Amniotic epithelial cell (primary cell): ENCODE data around the gene SKI.

Source experiments
- DNase-seq: peaks from one replicate; pipeline ENCODE4 v3.0.0-alpha.2; 2010; ENCODE audit warnings: low read depth

Gene SKI

GRCh38 chr1:2306151-2306978, 78.2 kb downstream of the SKI start:
- peak; percentile 28 for DNase-seq

GRCh38 chr1:2307064-2307605, 79.0 kb downstream of the SKI start:
- no peak for DNase-seq

GRCh38 chr1:2307972-2308371, 79.9 kb downstream of the SKI start:
- DNase-seq, result no peak

GRCh38 chr1:2308844-2309243, 80.7 kb downstream of the SKI start:
- no peak for DNase-seq

GRCh38 chr1:2310332-2311183, 82.4 kb downstream of the SKI start:
- DNase-seq, result no peak

DNA sequence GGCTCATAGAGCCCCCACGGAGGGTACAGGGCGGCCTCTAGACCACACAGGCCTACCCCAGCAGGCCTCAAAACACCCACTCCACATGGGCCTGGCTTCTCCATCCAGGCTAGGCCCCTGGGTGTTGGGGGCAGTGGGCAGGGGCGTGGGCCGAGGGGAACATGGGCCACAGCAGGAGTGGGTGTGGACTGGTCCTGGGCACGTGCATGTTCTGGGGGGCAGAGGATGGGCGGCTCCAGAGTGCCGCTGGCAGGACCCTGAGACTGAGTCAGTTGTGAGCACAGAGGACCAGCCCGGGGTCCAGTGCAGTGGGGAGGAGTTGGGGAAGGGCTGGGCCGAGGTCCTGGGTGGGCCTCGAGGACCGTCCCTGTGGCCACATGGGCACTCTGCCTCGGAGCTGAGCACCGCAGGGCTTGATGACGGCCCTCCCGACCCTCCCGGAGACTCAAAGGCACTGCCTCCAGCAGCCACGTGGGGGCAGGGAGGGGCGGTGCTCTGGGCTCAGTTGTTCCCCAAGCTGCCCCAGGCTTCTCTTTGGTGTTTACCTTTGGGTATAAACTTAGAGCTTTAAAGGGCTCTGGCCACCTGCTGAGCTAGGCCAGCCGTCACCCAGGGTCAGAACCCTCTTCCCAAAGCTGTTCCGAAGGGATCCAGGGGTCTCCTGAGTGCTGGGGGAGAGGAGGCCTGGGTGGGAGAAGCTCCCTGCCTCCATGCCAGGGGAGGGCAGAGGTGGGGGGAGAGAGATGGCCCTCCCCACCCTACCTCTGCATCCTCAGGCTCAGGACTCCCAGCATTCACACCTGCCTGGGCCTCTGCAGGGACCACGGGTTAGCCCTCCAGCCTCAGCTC, 83.3 kb downstream of the SKI start:
- DNase-seq, result peak; percentile 54

DNA sequence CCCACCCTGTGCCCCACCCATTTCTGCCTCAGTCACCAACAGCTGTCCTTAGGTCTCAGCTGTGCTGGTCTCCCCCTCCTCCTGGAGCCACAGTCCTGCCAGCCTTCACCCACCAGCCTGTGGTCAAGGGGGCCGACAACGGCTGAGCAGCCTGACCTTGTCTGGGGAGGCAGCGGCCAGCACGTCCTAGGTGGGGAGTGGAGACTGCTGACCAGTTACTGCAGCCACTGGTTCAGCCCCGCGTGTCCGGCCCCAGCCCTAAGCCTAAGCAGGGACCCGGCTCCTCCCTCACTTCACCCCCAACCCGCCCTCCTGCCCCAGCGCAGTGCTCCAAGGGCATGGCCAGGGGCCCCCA, 84.0 kb downstream of the SKI start:
- DNase-seq, result no peak

DNA sequence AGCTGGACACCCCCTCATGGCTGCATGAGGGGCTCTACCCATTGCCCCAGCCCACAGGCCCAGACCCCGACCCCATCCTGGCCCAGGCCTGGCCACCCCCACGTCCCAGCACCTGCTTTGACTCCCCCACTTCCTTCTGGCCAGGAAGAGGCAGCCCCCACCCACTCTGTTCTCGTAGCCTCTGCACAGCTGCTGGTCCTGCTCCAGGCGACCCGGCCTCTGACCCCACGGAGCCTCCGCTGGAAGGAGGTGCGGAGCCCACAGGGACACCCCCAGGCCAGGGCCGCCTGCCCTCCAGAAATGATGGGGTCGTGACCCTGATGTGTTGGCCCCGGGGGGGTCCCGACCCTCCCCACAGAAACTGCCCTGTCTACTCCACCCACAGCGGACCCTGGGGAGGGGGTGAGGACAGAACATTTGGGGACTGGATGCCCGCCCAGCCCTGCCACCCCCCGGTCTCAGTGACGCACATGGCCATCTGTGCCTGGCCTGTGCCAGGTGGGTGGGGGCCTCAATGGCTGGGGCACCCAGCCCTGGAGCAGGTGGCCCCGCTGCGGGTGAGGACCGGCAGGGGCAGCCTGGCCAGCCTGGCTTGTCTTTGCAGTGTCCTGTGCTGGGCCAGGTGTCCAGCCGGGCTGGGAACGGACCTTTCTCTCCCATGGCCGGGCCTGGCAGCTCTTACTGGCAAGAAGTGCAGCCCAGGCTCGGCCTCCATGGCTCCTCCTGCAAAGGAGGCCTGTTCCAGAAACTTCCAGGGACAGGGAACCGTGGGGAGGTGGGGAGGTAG, 84.6 kb downstream of the SKI start:
- no peak for DNase-seq

DNA sequence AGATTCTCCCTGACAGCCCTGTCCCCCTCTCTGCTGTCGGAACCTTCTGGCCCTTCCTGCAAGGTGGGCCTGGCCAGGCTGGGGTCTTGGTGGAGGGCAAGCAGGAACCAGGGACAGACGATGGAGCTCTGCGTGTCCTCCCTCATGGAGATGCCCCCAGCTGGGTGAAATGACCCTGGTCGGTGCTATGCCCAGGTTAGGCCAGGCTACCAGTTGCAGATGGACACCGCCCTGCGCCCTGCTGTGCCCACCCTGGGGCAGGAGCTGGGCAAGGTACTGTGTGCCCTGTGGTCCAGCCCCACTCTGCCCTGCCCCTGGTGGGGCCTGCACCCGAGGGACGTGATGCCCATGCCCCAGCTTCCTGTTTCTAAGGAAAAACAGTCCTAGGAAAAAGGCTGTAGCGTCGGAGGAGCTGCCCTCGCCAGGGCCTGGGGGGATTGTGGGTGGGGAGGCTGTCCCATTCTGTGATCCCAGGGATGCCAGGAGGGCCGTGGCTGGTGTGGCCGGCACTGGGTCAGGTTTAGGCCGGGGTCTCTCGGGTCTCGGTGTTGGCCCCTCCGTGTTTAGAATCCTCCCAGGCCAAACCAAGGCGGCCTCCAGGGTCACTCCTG, 85.6 kb downstream of the SKI start:
- DNase-seq, result no peak

DNA sequence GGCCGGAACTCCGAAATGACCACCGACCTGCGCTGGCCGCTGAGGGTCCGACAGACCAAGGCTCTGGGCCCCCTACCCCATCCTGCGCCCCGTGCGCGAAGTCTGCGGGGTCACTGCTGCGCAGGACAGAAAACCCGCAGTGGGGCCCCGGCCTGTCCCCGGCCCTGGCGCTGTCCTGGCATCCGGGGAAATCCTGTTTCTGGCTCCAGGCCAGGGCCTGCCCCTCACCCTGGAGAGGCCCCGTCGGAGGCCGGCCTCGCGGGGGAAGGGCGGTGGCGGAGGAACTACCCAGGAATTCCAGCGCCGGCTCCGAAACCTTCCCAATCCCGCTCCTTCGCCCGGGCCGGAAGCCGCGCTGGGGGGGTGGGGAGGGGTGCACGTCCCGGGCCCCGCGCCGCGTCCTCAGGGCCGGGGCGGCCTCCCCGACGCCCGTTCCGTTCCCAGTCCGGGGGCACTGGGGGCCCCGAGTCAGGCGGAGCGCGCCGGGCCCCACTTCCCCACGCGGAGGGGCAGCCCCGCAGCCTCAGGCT, 86.2 kb downstream of the SKI start:
- DNase-seq, result peak; percentile 66

DNA sequence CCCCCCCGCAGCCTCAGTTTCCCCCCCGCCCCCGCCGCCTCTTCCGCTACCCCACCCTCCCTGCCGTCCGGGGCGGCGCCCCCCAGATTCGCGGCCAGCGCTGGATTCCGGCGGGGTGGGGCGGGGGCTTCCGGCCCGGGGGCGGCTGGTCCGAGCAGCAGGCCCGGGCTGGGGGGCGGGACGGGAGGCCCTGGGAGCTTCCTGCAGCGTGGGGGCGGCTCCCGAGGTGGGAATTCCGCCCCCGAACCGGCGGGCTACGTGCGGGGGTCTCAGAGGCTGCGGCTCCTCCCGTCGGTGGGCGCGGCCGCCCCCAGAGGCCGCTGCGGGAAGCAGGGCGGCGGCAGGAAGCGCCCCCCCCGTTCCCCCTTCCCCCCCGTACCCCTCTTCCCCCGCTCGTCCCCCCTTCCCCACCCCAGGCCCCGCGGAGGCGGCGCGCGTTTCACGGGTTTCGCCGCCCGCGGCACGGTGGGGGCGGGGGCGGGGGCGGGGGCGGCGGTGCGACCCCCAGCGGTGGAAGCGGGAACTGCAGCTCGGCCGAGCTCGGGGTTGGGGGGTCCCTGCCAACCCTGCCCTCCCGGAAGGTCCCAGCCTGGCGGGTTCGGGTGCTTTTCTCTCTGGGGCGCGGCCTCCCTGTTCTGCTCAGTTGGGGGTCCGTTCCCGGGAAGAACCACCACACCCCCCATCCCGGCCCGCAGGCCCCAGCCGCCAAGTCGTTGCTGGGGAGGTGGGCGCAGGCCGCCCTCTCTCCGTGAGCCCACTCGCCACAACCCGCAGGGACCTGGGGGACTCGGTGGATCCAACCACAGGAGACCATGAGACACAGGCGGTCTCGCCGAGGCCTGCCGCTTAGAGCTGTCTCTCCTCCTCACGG, 86.9 kb downstream of the SKI start:
- peak; percentile 54 for DNase-seq

DNA sequence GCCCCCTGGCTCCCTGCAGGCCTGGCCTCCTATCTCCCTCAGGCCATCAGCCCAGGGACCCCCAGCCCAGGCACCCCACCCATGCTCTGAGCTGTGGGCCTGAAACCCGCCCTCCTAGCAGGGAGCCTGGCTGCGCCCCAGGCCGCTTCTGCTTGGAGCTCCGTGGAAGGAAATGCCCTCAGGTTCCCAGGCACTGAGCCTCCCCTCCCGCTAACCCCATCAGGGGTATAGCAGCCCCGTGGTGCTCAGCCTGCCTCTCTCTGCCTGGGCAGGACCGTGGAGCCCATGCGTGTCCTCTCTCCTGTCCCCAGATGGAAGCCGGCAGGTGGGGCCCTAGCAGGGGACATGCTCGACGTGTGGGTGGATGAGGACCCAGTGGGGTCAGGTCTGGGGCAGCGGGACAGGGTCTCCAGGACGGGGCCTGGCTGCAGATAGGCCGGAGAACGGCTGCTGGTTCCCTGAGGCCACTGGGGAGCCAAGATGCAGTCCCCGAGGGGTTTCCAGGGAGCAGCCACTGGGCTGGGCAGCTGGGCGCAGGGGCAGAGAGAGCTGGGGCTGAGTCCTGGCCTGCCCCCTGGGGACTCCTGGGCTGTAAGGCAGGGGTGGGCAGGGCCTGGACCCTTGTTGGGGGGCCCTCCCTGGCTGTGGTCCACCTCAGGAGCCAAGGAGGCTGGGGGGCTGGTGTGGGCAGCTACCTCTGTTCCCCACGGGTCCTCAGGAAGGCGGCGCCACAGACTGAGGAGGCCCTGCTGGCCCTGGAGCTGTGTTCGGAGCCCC, 87.7 kb downstream of the SKI start:
- DNase-seq, result no peak

DNA sequence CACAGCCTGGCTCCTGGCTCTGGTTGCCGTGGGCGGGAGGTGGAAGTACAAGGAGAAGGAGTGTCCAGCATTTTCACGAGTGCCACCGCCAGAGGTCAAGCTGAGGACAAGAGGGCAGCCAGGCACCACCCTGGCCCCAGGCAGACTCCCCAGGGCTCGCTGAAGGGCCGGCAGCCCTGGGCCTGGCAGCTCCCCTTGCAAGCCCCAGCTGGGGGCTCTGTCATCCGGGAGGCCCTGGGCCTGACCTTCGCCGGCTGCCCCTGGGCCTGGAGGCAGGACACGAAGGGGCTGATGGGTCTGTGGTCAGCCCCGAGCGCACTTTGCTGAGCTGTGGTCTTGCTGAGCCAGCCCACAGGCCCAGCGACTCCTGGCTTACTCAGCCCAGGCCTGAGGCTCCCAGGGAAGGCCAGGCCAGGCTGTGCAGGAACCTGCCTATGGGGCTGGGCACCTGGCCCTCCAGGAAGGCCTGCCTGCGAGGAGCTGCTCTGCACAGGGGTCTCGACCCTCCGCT, 88.4 kb downstream of the SKI start:
- DNase-seq, result peak; percentile 77

GRCh38 chr1:2317230-2318065, 89.3 kb downstream of the SKI start:
- DNase-seq, result no peak

GRCh38 chr1:2318314-2319278, 90.5 kb downstream of the SKI start:
- DNase-seq, result no peak

DNA sequence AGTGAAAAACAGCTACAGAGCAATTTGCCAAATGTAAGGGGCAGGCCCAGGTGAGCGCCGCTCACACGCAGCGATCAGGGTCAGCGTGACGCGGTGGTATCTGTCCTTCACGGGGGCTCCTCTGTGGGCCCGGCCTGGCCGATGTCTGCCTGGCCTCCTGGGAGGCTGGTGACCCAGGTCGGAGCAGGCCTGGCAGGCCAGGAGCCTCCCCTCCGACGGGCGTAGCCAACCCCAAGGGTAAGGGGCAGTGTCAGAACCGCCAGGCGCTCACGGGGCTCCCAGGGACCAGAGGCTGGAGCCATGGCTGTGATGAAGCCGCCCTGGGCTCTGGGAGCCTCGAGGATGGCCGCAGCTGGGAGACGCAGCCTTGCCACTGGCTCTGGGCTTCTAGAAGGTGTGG, 91.2 kb downstream of the SKI start:
- DNase-seq, result no peak
